ENCODE measurements around the gene GLDN.

GRCh38 chr15:51388726-51389125 is 47.3 kb downstream of the GLDN start:
- TF ChIP-seq CTCF (IDR thresholded peaks at IDR 0.05 in 4 of 5, conservative IDR thresholded peaks at IDR 0.05 in 1 of 5) (no peak), POLR2A (IDR thresholded peaks at IDR 0.05) (no peak)
